WTC11 (cell line): Measurements from ENCODE around the gene ROBO1. TPM values are rescaled to one million over a fixed set of nuclear protein-coding genes. Genes with fewer than 3 reads are reported as not detected.

Experiments used
- ATAC-seq: fragments of 200-7000 bp; cut with Tn5 transposase; 2 replicates; pipeline ENCODE4 v1.10.0; 2021; ENCODE audit warnings: mild to moderate bottlenecking, moderate library complexity
- CTCF ChIA-PET: fragments of 300-600 bp; sonication (Branson Sonifier 250); formaldehyde crosslinking; loops from one replicate; lab custom pipeline; 2021; ENCODE audit warnings: antibody characterized with exemption; lab: Charles Lee
- POLR2A ChIA-PET: fragments of 350-600 bp; sonication (Branson Sonifier 250); formaldehyde crosslinking; loops from one replicate; lab custom pipeline; 2021; ENCODE audit warnings: antibody characterized with exemption; lab: Charles Lee
- DNase-seq: peaks from one replicate; pipeline ENCODE4 v3.0.0; 2021; ENCODE audit warnings: low spot score
- H3K27ac Mint-ChIP-seq: 2 replicates; pipeline ENCODE4 v1.8.0; 2021; ENCODE audit warnings: mixed read lengths
- H3K27me3 Mint-ChIP-seq: 2 replicates; pipeline ENCODE4 v1.8.0; 2021; ENCODE audit warnings: low read depth, mild to moderate bottlenecking, moderate library complexity, mixed read lengths
- H3K36me3 Mint-ChIP-seq: 2 replicates; pipeline ENCODE4 v1.8.0; 2021; ENCODE audit warnings: mixed read lengths
- H3K4me1 Mint-ChIP-seq: 2 replicates; pipeline ENCODE4 v1.8.0; 2022; ENCODE audit warnings: mixed read lengths
- H3K4me3 Mint-ChIP-seq: 2 replicates; pipeline ENCODE4 v1.8.0; 2021; ENCODE audit warnings: mild to moderate bottlenecking, moderate library complexity, mixed read lengths
- H3K9me3 Mint-ChIP-seq: 2 replicates; pipeline ENCODE4 v1.8.0; 2021; ENCODE audit warnings: mixed read lengths
- ATF6 ChIP-seq: sonication (generic); formaldehyde crosslinking; IDR thresholded peaks from 2 replicates; pipeline ENCODE4 v1.8.1; 2023; ENCODE audit warnings: mild to moderate bottlenecking, missing genetic modification reagents
- CTCF ChIP-seq: fragments of 200-600 bp; IDR thresholded peaks from 2 replicates; pipeline ENCODE4 v1.8.0; 2022; ENCODE audit warnings: antibody characterized with exemption
- FOXP1 ChIP-seq: sonication (generic); formaldehyde crosslinking; IDR thresholded peaks from 2 replicates; pipeline ENCODE4 v1.8.0; 2022; ENCODE audit warnings: missing genetic modification reagents, mild to moderate bottlenecking, moderate library complexity, borderline replicate concordance
- HMGA2 ChIP-seq: fragments of 250-450 bp; sonication (Bioruptor Pico); IDR thresholded peaks from 2 replicates; pipeline ENCODE4 v1.4.0; 2021; ENCODE audit warnings: mild to moderate bottlenecking, moderate library complexity
- MLX ChIP-seq: sonication (generic); formaldehyde crosslinking; IDR thresholded peaks from 2 replicates; pipeline ENCODE4 v1.8.1; 2023; ENCODE audit warnings: mild to moderate bottlenecking, missing genetic modification reagents, moderate library complexity
- NR1H2 ChIP-seq: sonication (generic); formaldehyde crosslinking; IDR thresholded peaks from 2 replicates; pipeline ENCODE4 v1.9.0; 2021; ENCODE audit warnings: mild to moderate bottlenecking, moderate library complexity, missing genetic modification reagents
- TCF7 ChIP-seq: sonication (generic); formaldehyde crosslinking; IDR thresholded peaks from 2 replicates; pipeline ENCODE4 v1.8.0; 2022; ENCODE audit warnings: mild to moderate bottlenecking, low read depth, missing genetic modification reagents, moderate library complexity
- ZMAT4 ChIP-seq: fragments of 250-450 bp; sonication (Bioruptor Pico); IDR thresholded peaks from 2 replicates; pipeline ENCODE4 v1.9.0; 2021; ENCODE audit warnings: mild to moderate bottlenecking
- ZNF396 ChIP-seq: fragments of 250-450 bp; sonication (Bioruptor Pico); IDR thresholded peaks from 2 replicates; pipeline ENCODE4 v1.8.0; 2021; ENCODE audit warnings: mild to moderate bottlenecking, moderate library complexity, borderline replicate concordance
- ZNF425 ChIP-seq: fragments of 250-450 bp; sonication (Bioruptor Pico); conservative IDR thresholded peaks from 2 replicates; pipeline ENCODE4 v1.9.0; 2021; ENCODE audit warnings: mild to moderate bottlenecking
- ZNF512 ChIP-seq: sonication (generic); formaldehyde crosslinking; IDR thresholded peaks from 2 replicates; pipeline ENCODE4 v1.8.1; 2022; ENCODE audit warnings: missing genetic modification reagents, borderline replicate concordance
- ZSCAN18 ChIP-seq: fragments of 250-450 bp; sonication (Bioruptor Pico); IDR thresholded peaks from 2 replicates; pipeline ENCODE4 v2.1.2; 2022; ENCODE audit warnings: mild to moderate bottlenecking, moderate library complexity
- total RNA-seq: library from RNA; stranded (reverse); gene quantifications from 3 replicates; pipeline ENCODE4 v1.2.3, GENCODE V29; 2021

The ROBO1 gene
- total RNA-seq, 1 experiment from 2014 or later, result 90.9 TPM

GRCh38 chr3:79354179-79354688 is 413.6 kb downstream of the ROBO1 start:
- Mint-ChIP-seq H3K27ac (no peak overlapping the region), H3K4me3 (no peak overlapping the region), H3K4me1 (peaks cover 12% of the 10 kb centered on the region), H3K36me3 (no peaks in the 10 kb centered on the region), H3K27me3 (no peaks in the 10 kb centered on the region), H3K9me3 (peaks cover 5% of the 10 kb centered on the region; the same call in 1 of the 2 replicates)
- no peak for ATAC-seq
- DNase-seq, result no peak
- CTCF ChIA-PET, result no interaction called here
- POLR2A ChIA-PET, result interaction anchor here (0.7 kb wide), 1 partner anchor 127 kb away, joined by 3 read pairs; no protein-coding TSS in a partner anchor
- no peak for TF ChIP-seq HMGA2 (CRISPR knock-in tag)
- TF ChIP-seq ZNF396 (CRISPR knock-in tag), result no peak

- Mint-ChIP-seq H3K4me3 (no peak overlapping the region), H3K4me1 (peaks cover 4% of the 10 kb centered on the region)
- CTCF ChIA-PET, result interaction anchor here (0.7 to 1.4 kb wide), 2 partner anchors 10 to 265 kb away, joined by 3 read pairs; no protein-coding TSS in a partner anchor
- TF ChIP-seq CTCF (no peak), MLX (CRISPR knock-in tag) (no peak), NR1H2 (CRISPR knock-in tag) (no peak), ZMAT4 (CRISPR knock-in tag) (no peak), ZNF425 (CRISPR knock-in tag) (no peak), TCF7 (CRISPR knock-in tag) (no peak), ATF6 (CRISPR knock-in tag) (no peak), ZNF512 (CRISPR knock-in tag) (no peak), FOXP1 (no peak), ZSCAN18 (CRISPR knock-in tag) (no peak)
- TF ChIP-seq, all 79 proteins: peak for 0
- H3K9me3 Mint-ChIP-seq, result peaks cover 5% of the 10 kb centered on the region; the same call in 1 of the 2 replicates
- DNase-seq (no peak), ATAC-seq (no peak)
- no peaks in the 10 kb centered on the region for H3K27me3 Mint-ChIP-seq
- POLR2A ChIA-PET, result no interaction called here
- H3K27ac Mint-ChIP-seq, result no peak overlapping the region
- H3K36me3 Mint-ChIP-seq, result no peaks in the 10 kb centered on the region
These were observed 416.1 kb downstream of the ROBO1 start for GRCh38 chr3:79351699-79352098.
